ENCODE measurements around the gene PDSS2.

Gene PDSS2

GRCh38 chr6:107419733-107420132 is 39.6 kb downstream of the PDSS2 start:
- no peak for TF ChIP-seq POLR2A (IDR thresholded peaks at IDR 0.05; ENCODE audit: low read length)
- TF ChIP-seq GATA1 (IDR thresholded peaks at IDR 0.05; ENCODE audit: low read depth, low read length) = no peak
- DNase-seq = peak in 1 of 2 experiments; percentile 18

- no peak for TF ChIP-seq GATA1 (IDR thresholded peaks at IDR 0.05; ENCODE audit: low read depth, low read length)
- TF ChIP-seq POLR2A (IDR thresholded peaks at IDR 0.05; ENCODE audit: low read length) = no peak
- DNase-seq = peak; percentile 22 to 27
These were observed 41.2 kb downstream of the PDSS2 start for GRCh38 chr6:107418118-107418517.

GRCh38 chr6:107416145-107416544 is 43.2 kb downstream of the PDSS2 start:
- TF ChIP-seq GATA1 (IDR thresholded peaks at IDR 0.05; ENCODE audit: low read depth, low read length) (no peak), POLR2A (IDR thresholded peaks at IDR 0.05; ENCODE audit: low read length) (no peak)
- DNase-seq = no peak

GRCh38 chr6:107413966-107414645 is 45.3 kb downstream of the PDSS2 start:
- no peak for DNase-seq
- no peak for TF ChIP-seq POLR2A (IDR thresholded peaks at IDR 0.05; ENCODE audit: low read length)
- TF ChIP-seq GATA1 (IDR thresholded peaks at IDR 0.05; ENCODE audit: low read depth, low read length) = no peak

- no peak for DNase-seq
- TF ChIP-seq POLR2A (IDR thresholded peaks at IDR 0.05; ENCODE audit: low read length) (no peak), GATA1 (IDR thresholded peaks at IDR 0.05; ENCODE audit: low read depth, low read length) (no peak)
These were observed 48.2 kb downstream of the PDSS2 start for GRCh38 chr6:107411161-107411560.

- TF ChIP-seq POLR2A (IDR thresholded peaks at IDR 0.05; ENCODE audit: low read length) = no peak
- TF ChIP-seq GATA1 (IDR thresholded peaks at IDR 0.05; ENCODE audit: low read depth, low read length) = no peak
- no peak for DNase-seq
These were observed 49.4 kb downstream of the PDSS2 start for GRCh38 chr6:107409942-107410341.

- TF ChIP-seq POLR2A (IDR thresholded peaks at IDR 0.05; ENCODE audit: low read length) (no peak), GATA1 (IDR thresholded peaks at IDR 0.05; ENCODE audit: low read depth, low read length) (no peak)
- no peak for DNase-seq
These were observed 50.6 kb downstream of the PDSS2 start for GRCh38 chr6:107408714-107409113.

GRCh38 chr6:107405002-107405401 is 54.4 kb downstream of the PDSS2 start:
- TF ChIP-seq GATA1 (IDR thresholded peaks at IDR 0.05; ENCODE audit: low read depth, low read length) = no peak
- no peak for TF ChIP-seq POLR2A (IDR thresholded peaks at IDR 0.05; ENCODE audit: low read length)
- DNase-seq = no peak

GRCh38 chr6:107402533-107402932 is 56.8 kb downstream of the PDSS2 start:
- no peak for DNase-seq
- TF ChIP-seq POLR2A (IDR thresholded peaks at IDR 0.05; ENCODE audit: low read length) (no peak), GATA1 (IDR thresholded peaks at IDR 0.05; ENCODE audit: low read depth, low read length) (no peak)

GRCh38 chr6:107401573-107401972 is 57.8 kb downstream of the PDSS2 start:
- peak; percentile 6 to 23 for DNase-seq
- no peak for TF ChIP-seq GATA1 (IDR thresholded peaks at IDR 0.05; ENCODE audit: low read depth, low read length)
- no peak for TF ChIP-seq POLR2A (IDR thresholded peaks at IDR 0.05; ENCODE audit: low read length)

- no peak for TF ChIP-seq POLR2A (IDR thresholded peaks at IDR 0.05; ENCODE audit: low read length)
- TF ChIP-seq GATA1 (IDR thresholded peaks at IDR 0.05; ENCODE audit: low read depth, low read length) = no peak
These were observed 58.7 kb downstream of the PDSS2 start for GRCh38 chr6:107400616-107401147.

GRCh38 chr6:107399935-107400334 is 59.4 kb downstream of the PDSS2 start:
- TF ChIP-seq POLR2A (IDR thresholded peaks at IDR 0.05; ENCODE audit: low read length) = no peak
- no peak for TF ChIP-seq GATA1 (IDR thresholded peaks at IDR 0.05; ENCODE audit: low read depth, low read length)
- no peak for DNase-seq

More at GRCh38 chr6:107400616-107401147, 58.7 kb downstream of the PDSS2 start:
- peak in 1 of 2 experiments; percentile 12 for DNase-seq

- TF ChIP-seq GATA1 (IDR thresholded peaks at IDR 0.05; ENCODE audit: low read depth, low read length) (no peak), POLR2A (IDR thresholded peaks at IDR 0.05; ENCODE audit: low read length) (no peak)
- DNase-seq = peak; percentile 29 to 73
These were observed 61.4 kb downstream of the PDSS2 start for GRCh38 chr6:107398001-107398400.

GRCh38 chr6:107396211-107396610 is 63.2 kb downstream of the PDSS2 start:
- TF ChIP-seq GATA1 (IDR thresholded peaks at IDR 0.05; ENCODE audit: low read depth, low read length) (no peak), POLR2A (IDR thresholded peaks at IDR 0.05; ENCODE audit: low read length) (no peak)
- no peak for DNase-seq

- TF ChIP-seq POLR2A (IDR thresholded peaks at IDR 0.05; ENCODE audit: low read length) (no peak), GATA1 (IDR thresholded peaks at IDR 0.05; ENCODE audit: low read depth, low read length) (no peak)
- DNase-seq = peak; percentile 13 to 21
These were observed 67.3 kb downstream of the PDSS2 start for GRCh38 chr6:107392069-107392468.
